Tibial nerve (tissue), 4 donors: ENCODE measurements around the gene PDCL3. TPM values are rescaled to one million over a fixed set of nuclear protein-coding genes. Genes with fewer than 3 reads are reported as not detected.
A peak's percentile ranks its signal among the peaks of the same experiment; 100 is the strongest.

Experiments used
- DNase-seq, 2 donors: peaks; one replicate each; pipeline ENCODE4 v3.0.0-alpha.2; 2019; ENCODE audit warnings: low spot score in 2 of 2
- H3K27ac ChIP-seq, 4 donors: fragments of 200-600 bp; sonication (generic) in 3 of 4; one replicate each; pipeline ENCODE4 v1.5.1; 2017 to 2019; ENCODE audit warnings: mild to moderate bottlenecking in 1 of 4
- H3K27me3 ChIP-seq, 2 donors: fragments of 200-600 bp; sonication (generic) in 1 of 2; one replicate each; pipeline versions ENCODE4 v1.5.1 to v1.6.0; 2017 to 2019
- H3K36me3 ChIP-seq, 3 donors: fragments of 200-600 bp; sonication (generic); one replicate each; pipeline ENCODE4 v1.5.1; 2018 to 2019
- H3K4me1 ChIP-seq, 4 donors: fragments of 200-600 bp; sonication (generic) in 3 of 4; one replicate each; pipeline ENCODE4 v1.5.1; 2017 to 2019
- H3K4me3 ChIP-seq, 4 donors: fragments of 200-600 bp; sonication (generic) in 3 of 4; one replicate each; pipeline ENCODE4 v1.5.1; 2017 to 2019; ENCODE audit warnings: mild to moderate bottlenecking in 1 of 4, moderate library complexity in 1 of 4
- H3K9me3 ChIP-seq, 4 donors: fragments of 200-600 bp; sonication (generic) in 3 of 4; one replicate each; pipeline ENCODE4 v1.5.1; 2017 to 2019
- EP300 ChIP-seq, 2 donors: sonication (generic); formaldehyde crosslinking; IDR thresholded peaks; one replicate each; pipeline ENCODE4 v1.6.1; 2017; ENCODE audit warnings: antibody characterized with exemption in 2 of 2, mild to moderate bottlenecking in 1 of 2
- POLR2A ChIP-seq, 2 donors: fragments of 450-650 bp; IDR thresholded peaks; one replicate each; pipeline ENCODE4 v1.6.1; 2017; ENCODE audit warnings: antibody characterized with exemption in 2 of 2, mild to moderate bottlenecking in 2 of 2, moderate library complexity in 2 of 2
- WGBS, 2 donors: methylation state at CpG; one replicate each; pipeline ENCODE4 v1.1.5; 2018; 5-methylcytosine and 5-hydroxymethylcytosine counted together
- total RNA-seq, 4 donors: library from RNA; depleted of rRNA; stranded (reverse); fragments of >200 nt; gene quantifications; one replicate each; pipeline ENCODE4 v1.1.0, GENCODE V29; 2016
- TF ChIP-seq, protein P1 (sequence below), 5 experiments: fragments of 200-600 bp in 3 of 5; fragments of 450-650 bp in 2 of 5; sonication (generic) in 3 of 5; IDR thresholded peaks; one replicate each; pipeline ENCODE4 v1.5.1; 2016 to 2019; ENCODE audit warnings: antibody characterized with exemption in 5 of 5, mild to moderate bottlenecking in 3 of 5, moderate library complexity in 2 of 5

Gene PDCL3
- total RNA-seq, 4 donors from 2014 or later, result 7.1 to 12.1 (median 8.4) TPM

DNA sequence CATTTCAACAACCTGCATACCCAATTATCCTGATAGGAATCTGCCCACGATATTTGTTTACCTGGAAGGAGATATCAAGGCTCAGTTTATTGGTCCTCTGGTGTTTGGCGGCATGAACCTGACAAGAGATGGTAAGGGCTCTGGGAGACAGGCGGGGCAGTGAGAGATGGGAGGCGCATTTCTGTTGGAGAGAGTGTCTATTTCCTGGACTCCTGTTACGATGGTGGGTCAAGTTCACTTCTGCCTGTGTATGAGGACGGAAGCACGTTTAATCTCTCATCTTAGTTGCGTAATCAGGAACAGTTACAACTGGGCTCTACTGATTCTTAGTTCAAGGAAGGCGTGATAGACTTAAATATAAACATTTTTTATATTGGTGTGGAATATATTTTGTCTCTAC, 8.9 kb downstream of the PDCL3 start:
- WGBS, 2 donors, result 86 to 89% methylated on average over 9 of the region's 9 CpGs

DNA sequence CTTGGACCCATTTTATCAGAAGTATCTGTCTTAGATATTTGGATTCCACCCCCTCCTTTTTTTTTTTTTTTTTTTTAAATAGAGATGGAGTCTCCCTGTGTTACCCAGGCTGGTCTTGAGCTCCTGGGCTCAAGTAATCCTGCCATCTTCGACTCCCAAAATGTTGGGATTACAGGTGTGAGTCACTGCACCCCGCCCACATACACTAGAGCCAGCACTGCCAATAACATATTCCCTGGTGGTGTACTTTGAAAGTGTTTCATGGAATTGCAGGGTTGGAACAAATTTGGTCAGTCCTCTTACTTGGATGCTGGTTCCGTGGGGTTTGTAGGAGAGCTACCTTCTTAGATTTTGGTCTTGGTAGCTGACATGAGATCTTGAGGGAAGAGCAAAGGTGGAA, 15.0 kb downstream of the PDCL3 start:
- H3K27me3 ChIP-seq, result no peaks in the 10 kb centered on the region
- peaks cover 0 to 47% (median 0%) of the 10 kb centered on the region in 3 donors for H3K36me3 ChIP-seq
- TF ChIP-seq POLR2A (IDR thresholded peaks at IDR 0.05) (no peak), EP300 (IDR thresholded peaks at IDR 0.05) (no peak)
- TF ChIP-seq, protein P1, sequence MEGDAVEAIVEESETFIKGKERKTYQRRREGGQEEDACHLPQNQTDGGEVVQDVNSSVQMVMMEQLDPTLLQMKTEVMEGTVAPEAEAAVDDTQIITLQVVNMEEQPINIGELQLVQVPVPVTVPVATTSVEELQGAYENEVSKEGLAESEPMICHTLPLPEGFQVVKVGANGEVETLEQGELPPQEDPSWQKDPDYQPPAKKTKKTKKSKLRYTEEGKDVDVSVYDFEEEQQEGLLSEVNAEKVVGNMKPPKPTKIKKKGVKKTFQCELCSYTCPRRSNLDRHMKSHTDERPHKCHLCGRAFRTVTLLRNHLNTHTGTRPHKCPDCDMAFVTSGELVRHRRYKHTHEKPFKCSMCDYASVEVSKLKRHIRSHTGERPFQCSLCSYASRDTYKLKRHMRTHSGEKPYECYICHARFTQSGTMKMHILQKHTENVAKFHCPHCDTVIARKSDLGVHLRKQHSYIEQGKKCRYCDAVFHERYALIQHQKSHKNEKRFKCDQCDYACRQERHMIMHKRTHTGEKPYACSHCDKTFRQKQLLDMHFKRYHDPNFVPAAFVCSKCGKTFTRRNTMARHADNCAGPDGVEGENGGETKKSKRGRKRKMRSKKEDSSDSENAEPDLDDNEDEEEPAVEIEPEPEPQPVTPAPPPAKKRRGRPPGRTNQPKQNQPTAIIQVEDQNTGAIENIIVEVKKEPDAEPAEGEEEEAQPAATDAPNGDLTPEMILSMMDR (IDR thresholded peaks at IDR 0.05), result no peak
- no peaks in the 10 kb centered on the region for H3K9me3 ChIP-seq
- peaks cover 0 to 6% (median 0%) of the 10 kb centered on the region in 4 donors for H3K4me1 ChIP-seq
- no peak overlapping the region for H3K27ac ChIP-seq
- no peak overlapping the region for H3K4me3 ChIP-seq
- WGBS, 2 donors, result 88 to 93% methylated on average over 3 of the region's 3 CpGs
- no peak for DNase-seq

More for the DNA sequence above, 8.9 kb downstream of the PDCL3 start:
- no peak for DNase-seq
- Histone ChIP-seq H3K9me3 (no peaks in the 10 kb centered on the region), H3K27ac (no peak overlapping the region), H3K4me3 (no peak overlapping the region), H3K27me3 (no peaks in the 10 kb centered on the region), H3K36me3 (peaks cover 0 to 98% (median 0%) of the 10 kb centered on the region in 3 donors), H3K4me1 (no peaks in the 10 kb centered on the region)
- TF ChIP-seq POLR2A (IDR thresholded peaks at IDR 0.05) (no peak), EP300 (IDR thresholded peaks at IDR 0.05) (no peak)

DNA sequence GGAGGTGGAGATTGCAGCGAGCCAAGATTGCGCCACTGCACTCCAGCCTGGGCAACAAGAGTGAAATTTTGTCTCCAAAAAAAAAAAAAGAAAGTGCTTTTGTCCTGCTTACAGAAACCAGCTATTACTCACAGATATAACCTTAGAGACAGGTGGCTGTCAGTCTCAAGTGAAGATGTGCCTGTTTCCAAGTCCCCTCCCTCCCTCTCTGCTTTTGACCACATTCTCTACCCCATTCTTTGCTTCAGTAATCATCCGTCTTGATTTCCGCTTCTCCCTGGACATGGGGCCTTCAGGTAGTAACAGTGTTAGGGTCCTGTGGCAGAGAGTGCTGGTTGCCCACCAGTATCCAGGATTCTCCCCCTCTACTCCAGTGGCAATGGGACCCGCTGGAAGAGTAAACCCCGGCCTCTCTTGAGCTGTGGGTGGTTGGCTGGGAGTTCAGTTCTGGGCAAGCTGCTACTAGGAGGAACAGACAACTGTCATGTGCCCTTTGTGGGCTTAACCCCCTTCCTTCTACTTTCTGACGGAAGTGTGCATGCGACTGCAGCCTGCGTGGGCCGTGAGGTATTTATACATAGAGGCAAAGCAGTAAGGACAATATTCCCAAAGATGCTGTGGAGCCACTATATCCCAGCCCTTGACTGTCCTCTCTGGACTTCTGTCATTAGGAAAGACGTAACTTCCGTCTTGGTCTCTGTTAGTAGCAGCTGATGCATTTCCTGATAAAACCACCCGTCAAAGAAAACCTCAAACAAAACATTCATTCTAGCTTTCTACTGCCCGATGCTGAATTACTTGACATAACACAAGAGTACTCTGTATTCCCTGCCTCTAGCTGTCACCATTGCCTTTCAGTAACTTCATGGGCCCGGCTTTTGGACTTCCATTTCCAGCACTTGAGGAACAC, 17.8 kb downstream of the PDCL3 start:
- TF ChIP-seq POLR2A (IDR thresholded peaks at IDR 0.05) (no peak), EP300 (IDR thresholded peaks at IDR 0.05) (peak; percentile 38 to 41)
- WGBS, 2 donors, result 63 to 65% methylated on average over 15 of the region's 15 CpGs
- H3K27ac ChIP-seq, result peak overlapping the region in 3 of 4 donors; percentile 44 to 78 (median 51)
- no peaks in the 10 kb centered on the region for H3K27me3 ChIP-seq
- peaks cover 0 to 6% (median 0%) of the 10 kb centered on the region in 4 donors for H3K4me1 ChIP-seq
- DNase-seq, result peak in 1 of 2 donors; percentile 21
- peaks cover 0 to 18% (median 0%) of the 10 kb centered on the region in 3 donors for H3K36me3 ChIP-seq
- no peak overlapping the region for H3K4me3 ChIP-seq
- H3K9me3 ChIP-seq, result peaks cover 0 to 5% (median 0%) of the 10 kb centered on the region in 4 donors

DNA sequence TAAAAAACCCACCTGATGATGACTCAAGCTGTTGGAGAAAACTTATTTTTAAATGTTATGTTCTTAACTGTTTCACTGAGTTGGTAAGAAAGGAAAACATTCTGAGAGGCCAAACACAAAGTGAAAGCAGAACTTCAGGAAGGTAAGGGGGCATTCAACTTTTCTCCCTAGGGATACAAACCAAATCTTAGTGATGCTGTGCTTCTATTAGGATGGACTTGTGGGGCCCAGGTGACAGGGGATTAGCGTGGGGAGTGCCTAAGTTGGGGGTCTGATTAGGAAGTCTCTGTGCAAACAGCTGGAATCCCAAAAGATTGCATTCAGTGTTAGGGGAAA, 18.5 kb downstream of the PDCL3 start:
- no peak for DNase-seq
- WGBS, 2 donors, result 81 to 88% methylated on average over 1 of the region's 1 CpG
- Histone ChIP-seq H3K27me3 (no peaks in the 10 kb centered on the region), H3K9me3 (peaks cover 0 to 6% (median 0%) of the 10 kb centered on the region in 4 donors), H3K36me3 (peaks cover 0 to 12% (median 0%) of the 10 kb centered on the region in 3 donors), H3K4me3 (no peak overlapping the region), H3K27ac (peak overlapping the region in 3 of 4 donors; percentile 44 to 78 (median 51)), H3K4me1 (peaks cover 0 to 6% (median 0%) of the 10 kb centered on the region in 4 donors)
- TF ChIP-seq POLR2A (IDR thresholded peaks at IDR 0.05), result no peak
- TF ChIP-seq, protein P1 (IDR thresholded peaks at IDR 0.05), result no peak
- no peak for TF ChIP-seq EP300 (IDR thresholded peaks at IDR 0.05)

DNA sequence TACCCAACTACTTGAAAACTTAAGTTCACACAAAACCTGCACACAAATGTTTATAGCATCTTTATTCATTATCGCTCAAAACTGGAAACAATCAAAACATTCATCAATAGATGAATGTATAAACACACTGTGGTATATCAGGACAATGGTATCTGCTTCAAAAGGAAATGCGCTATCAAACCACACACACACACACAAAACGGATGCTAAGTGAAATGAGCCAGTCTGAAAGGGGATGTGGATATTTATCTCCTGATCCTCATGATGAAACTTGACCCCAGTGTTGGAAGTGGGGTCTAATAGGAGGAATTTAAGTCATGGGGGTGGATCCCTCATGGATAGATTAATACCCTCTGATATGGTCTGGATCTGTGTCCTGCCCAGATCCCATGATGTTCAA, 22.0 kb downstream of the PDCL3 start:
- TF ChIP-seq EP300 (IDR thresholded peaks at IDR 0.05) (no peak), POLR2A (IDR thresholded peaks at IDR 0.05) (no peak)
- TF ChIP-seq, protein P1 (IDR thresholded peaks at IDR 0.05), result no peak
- Histone ChIP-seq H3K4me1 (peaks cover 0 to 6% (median 0%) of the 10 kb centered on the region in 4 donors), H3K27ac (no peak overlapping the region), H3K27me3 (no peaks in the 10 kb centered on the region), H3K9me3 (peaks cover 0 to 6% (median 0%) of the 10 kb centered on the region in 4 donors), H3K36me3 (no peaks in the 10 kb centered on the region), H3K4me3 (no peak overlapping the region)
- 60 to 70% methylated on average over 3 of the region's 3 CpGs for WGBS, 2 donors
- DNase-seq, result no peak
